ENCODE data around the gene CEBPG. TPM values are rescaled to one million over a fixed set of nuclear protein-coding genes. Genes with fewer than 3 reads are reported as not detected.

The CEBPG gene
- total and polyA plus RNA-seq, 9 of the 15 experiments (the other 6 are each of a cell fraction or from before 2014, with no cell fraction given): 9.5 to 34.9 (median 30.9) TPM

- Histone ChIP-seq H3K9ac (ENCODE audit: insufficient read depth in 1 of 2, low read depth in 2 of 2, low read length in 2 of 2) (no peak overlapping the region), H3K27ac (ENCODE audit: extremely low read depth, low read depth, low read length) (no peak overlapping the region), H3K9me1 (ENCODE audit: control insufficient read depth, insufficient read depth, low read length) (no peaks in the 10 kb centered on the region), H3K27me3 (ENCODE audit: control insufficient read depth in 2 of 2, insufficient read depth in 2 of 2, low read length in 2 of 2) (peaks cover 3 to 41% of the 10 kb centered on the region in 2 experiments; a peak in 4 of 5 replicates), H3K9me3 (replicated peaks; ENCODE audit: control insufficient read depth, insufficient read depth, low read depth, low read length) (no peaks in the 10 kb centered on the region), H3K79me2 (ENCODE audit: control insufficient read depth, insufficient read depth, low read length) (no peaks in the 10 kb centered on the region), H3K4me3 (no peak overlapping the region), H3K36me3 (ENCODE audit: control insufficient read depth, insufficient read depth, low read length) (no peaks in the 10 kb centered on the region), H3K4me2 (ENCODE audit: insufficient read depth, low read length) (no peak overlapping the region), H3K4me1 (replicated peaks in 1 of 2; ENCODE audit: control insufficient read depth in 2 of 2, insufficient read depth in 2 of 2, low read length in 2 of 2) (no peaks in the 10 kb centered on the region), H4K20me1 (replicated peaks; ENCODE audit: control insufficient read depth, insufficient read depth, low read length) (peaks cover 12% of the 10 kb centered on the region), H2AFZ (ENCODE audit: low read depth, low read length) (no peak overlapping the region)
- no peak for DNase-seq (ENCODE audit: extremely low read depth in 1 of 4, low spot score in 3 of 4)
- ChIA-PET CTCF (ENCODE audit: low intra/inter-chr PET ratio) (interaction anchor here (1.1 kb wide), 1 partner anchor 343 kb away, joined by 3 read pairs; no protein-coding TSS in a partner anchor), POLR2A (no interaction called here)
- no peak for ATAC-seq
- no peak for FAIRE-seq
- in situ Hi-C loops (cut with MboI) (loop anchor here (25.0 kb wide), 1 partner anchor 1284 kb away; no protein-coding TSS in a partner anchor), intact Hi-C loops (cut with micrococcal nuclease) (no loop called here)
- WGBS (ENCODE audit: insufficient coverage, low coverage, missing lambda C conversion rate): 4% methylated on average over 5 of the region's 5 CpGs
- BruUV-seq (replicated peaks): no TSS peak
- TF ChIP-seq ZKSCAN1 (IDR thresholded peaks at IDR 0.05; ENCODE audit: low read depth, low read length): peak; percentile 54; the same call in 1 of the 2 replicates
- TF ChIP-seq CC2D1A (IDR thresholded peaks at IDR 0.05): no peak
- no peak for TF ChIP-seq RBM25 (IDR thresholded peaks at IDR 0.05; ENCODE audit: low read depth, low read length, severe bottlenecking)
Observed at GRCh38 chr19:33428627-33429125, 55.2 kb downstream of the CEBPG start.

- H3K4me1 ChIP-seq (replicated peaks in 1 of 2; ENCODE audit: control insufficient read depth in 2 of 2, insufficient read depth in 2 of 2, low read length in 2 of 2): peaks cover 0 to 3% of the 10 kb centered on the region in 2 experiments; a peak in 2 of 5 replicates
- no peaks in the 10 kb centered on the region for H3K9me1 ChIP-seq (ENCODE audit: control insufficient read depth, insufficient read depth, low read length)
- H3K9me3 ChIP-seq (replicated peaks; ENCODE audit: control insufficient read depth, insufficient read depth, low read depth, low read length): no peaks in the 10 kb centered on the region
- FAIRE-seq (no peak), DNase-seq (ENCODE audit: extremely low read depth in 1 of 4, low spot score in 3 of 4) (no peak), ATAC-seq (no peak; the same call in 2 of the 3 replicates)
- H4K20me1 ChIP-seq (replicated peaks; ENCODE audit: control insufficient read depth, insufficient read depth, low read length): peaks cover 15% of the 10 kb centered on the region
- no peak overlapping the region for H3K4me3 ChIP-seq
- in situ Hi-C loops (cut with MboI): loop anchor here (25.0 kb wide), 1 partner anchor 1282 kb away; no protein-coding TSS in a partner anchor
- no peak overlapping the region for H3K27ac ChIP-seq (ENCODE audit: extremely low read depth, low read depth, low read length)
- CTCF ChIA-PET (ENCODE audit: low intra/inter-chr PET ratio): interaction anchor here (1.0 to 1.7 kb wide), 3 partner anchors 13 to 341 kb away, joined by 3 to 20 read pairs (median 4); no protein-coding TSS in a partner anchor
- H3K27me3 ChIP-seq (ENCODE audit: control insufficient read depth in 2 of 2, insufficient read depth in 2 of 2, low read length in 2 of 2): peaks cover 4 to 43% of the 10 kb centered on the region in 2 experiments; a peak in 4 of 5 replicates
- no peak overlapping the region for H2AFZ ChIP-seq (ENCODE audit: low read depth, low read length)
- no peak overlapping the region for H3K4me2 ChIP-seq (ENCODE audit: insufficient read depth, low read length)
- H3K36me3 ChIP-seq (ENCODE audit: control insufficient read depth, insufficient read depth, low read length): no peaks in the 10 kb centered on the region
- intact Hi-C loops (cut with micrococcal nuclease): loop anchor here (1.0 kb wide), 1 partner anchor 341 kb away; no protein-coding TSS in a partner anchor
- 0% methylated on average over 16 of the region's 17 CpGs for WGBS (ENCODE audit: insufficient coverage, low coverage, missing lambda C conversion rate)
- no peak overlapping the region for H3K9ac ChIP-seq (ENCODE audit: insufficient read depth in 1 of 2, low read depth in 2 of 2, low read length in 2 of 2)
- H3K79me2 ChIP-seq (ENCODE audit: control insufficient read depth, insufficient read depth, low read length): no peaks in the 10 kb centered on the region
- POLR2A ChIA-PET: interaction anchor here (1.0 to 1.4 kb wide), 3 partner anchors 11 to 341 kb away, joined by 4 to 6 read pairs (median 5); no protein-coding TSS in a partner anchor
- no TSS peak for BruUV-seq (replicated peaks)
- no peak for TF ChIP-seq ZNF695 (CRISPR knock-in tag; IDR thresholded peaks at IDR 0.05)
- TF ChIP-seq FOXP4 (CRISPR knock-in tag; IDR thresholded peaks at IDR 0.05; ENCODE audit: borderline replicate concordance): no peak
- TF ChIP-seq, protein P1, sequence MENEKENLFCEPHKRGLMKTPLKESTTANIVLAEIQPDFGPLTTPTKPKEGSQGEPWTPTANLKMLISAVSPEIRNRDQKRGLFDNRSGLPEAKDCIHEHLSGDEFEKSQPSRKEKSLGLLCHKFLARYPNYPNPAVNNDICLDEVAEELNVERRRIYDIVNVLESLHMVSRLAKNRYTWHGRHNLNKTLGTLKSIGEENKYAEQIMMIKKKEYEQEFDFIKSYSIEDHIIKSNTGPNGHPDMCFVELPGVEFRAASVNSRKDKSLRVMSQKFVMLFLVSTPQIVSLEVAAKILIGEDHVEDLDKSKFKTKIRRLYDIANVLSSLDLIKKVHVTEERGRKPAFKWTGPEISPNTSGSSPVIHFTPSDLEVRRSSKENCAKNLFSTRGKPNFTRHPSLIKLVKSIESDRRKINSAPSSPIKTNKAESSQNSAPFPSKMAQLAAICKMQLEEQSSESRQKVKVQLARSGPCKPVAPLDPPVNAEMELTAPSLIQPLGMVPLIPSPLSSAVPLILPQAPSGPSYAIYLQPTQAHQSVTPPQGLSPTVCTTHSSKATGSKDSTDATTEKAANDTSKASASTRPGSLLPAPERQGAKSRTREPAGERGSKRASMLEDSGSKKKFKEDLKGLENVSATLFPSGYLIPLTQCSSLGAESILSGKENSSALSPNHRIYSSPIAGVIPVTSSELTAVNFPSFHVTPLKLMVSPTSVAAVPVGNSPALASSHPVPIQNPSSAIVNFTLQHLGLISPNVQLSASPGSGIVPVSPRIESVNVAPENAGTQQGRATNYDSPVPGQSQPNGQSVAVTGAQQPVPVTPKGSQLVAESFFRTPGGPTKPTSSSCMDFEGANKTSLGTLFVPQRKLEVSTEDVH (IDR thresholded peaks at IDR 0.05; ENCODE audit: low read depth, partially characterized antibody): no peak
- TF ChIP-seq, protein P2, sequence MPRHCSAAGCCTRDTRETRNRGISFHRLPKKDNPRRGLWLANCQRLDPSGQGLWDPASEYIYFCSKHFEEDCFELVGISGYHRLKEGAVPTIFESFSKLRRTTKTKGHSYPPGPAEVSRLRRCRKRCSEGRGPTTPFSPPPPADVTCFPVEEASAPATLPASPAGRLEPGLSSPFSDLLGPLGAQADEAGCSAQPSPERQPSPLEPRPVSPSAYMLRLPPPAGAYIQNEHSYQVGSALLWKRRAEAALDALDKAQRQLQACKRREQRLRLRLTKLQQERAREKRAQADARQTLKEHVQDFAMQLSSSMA (CRISPR knock-in tag; IDR thresholded peaks at IDR 0.05): no peak
- TF ChIP-seq ZEB2 (IDR thresholded peaks at IDR 0.05): no peak
Observed at GRCh38 chr19:33429891-33430673, 56.6 kb downstream of the CEBPG start.

Data from K562 (cell line).